Tibial nerve (tissue), 4 donors: ENCODE measurements around the gene SLC9A4.

Source experiments
- CTCF ChIP-seq, 5 experiments: fragments of 200-600 bp in 3 of 5; fragments of 450-650 bp in 2 of 5; sonication (generic) in 3 of 5; IDR thresholded peaks; one replicate each; pipeline ENCODE4 v1.5.1; 2016 to 2019; ENCODE audit warnings: antibody characterized with exemption in 5 of 5, mild to moderate bottlenecking in 3 of 5, moderate library complexity in 2 of 5
- EP300 ChIP-seq, 2 donors: sonication (generic); formaldehyde crosslinking; IDR thresholded peaks; one replicate each; pipeline ENCODE4 v1.6.1; 2017; ENCODE audit warnings: antibody characterized with exemption in 2 of 2, mild to moderate bottlenecking in 1 of 2

- peak; percentile 63 to 76 (median 67) for TF ChIP-seq CTCF (IDR thresholded peaks at IDR 0.05)
- TF ChIP-seq EP300 (IDR thresholded peaks at IDR 0.05): no peak
These were observed at the start of gene SLC9A4 for GRCh38 chr2:102473020-102473419.
